IMR-90 (cell line): ENCODE results near the gene FAM20C.

ENCODE experiments used
- BHLHE40 ChIP-seq: fragments of 150-350 bp; IDR thresholded peaks from 2 replicates; pipeline ENCODE4 v1.6.1; 2016; ENCODE audit warnings: mild to moderate bottlenecking, low read depth, low read length
- CEBPB ChIP-seq: IDR thresholded peaks from 2 replicates; pipeline ENCODE4 v1.6.1; 2012; ENCODE audit warnings: low read depth, low read length, improper control_type of control experiment
- CHD1 ChIP-seq: IDR thresholded peaks from 2 replicates; pipeline ENCODE4 v1.6.1; 2012; ENCODE audit warnings: low read depth, low read length, improper control_type of control experiment
- CTCF ChIP-seq: conservative IDR thresholded peaks from 2 replicates; pipeline ENCODE4 v1.5.1; 2012; ENCODE audit warnings: mild to moderate bottlenecking, low read depth, low read length, improper control_type of control experiment
- MXI1 ChIP-seq: IDR thresholded peaks from 2 replicates; pipeline ENCODE4 v1.6.1; 2012; ENCODE audit warnings: low read depth, mild to moderate bottlenecking, low read length, moderate library complexity, borderline replicate concordance
- POLR2A ChIP-seq: IDR thresholded peaks from 2 replicates; pipeline ENCODE4 v1.6.1; 2012; ENCODE audit warnings: mild to moderate bottlenecking, low read depth, low read length
- RAD21 ChIP-seq: IDR thresholded peaks from 2 replicates; pipeline ENCODE4 v1.6.1; 2012; ENCODE audit warnings: low read length, improper control_type of control experiment
- RCOR1 ChIP-seq: IDR thresholded peaks from 2 replicates; pipeline ENCODE4 v1.6.1; 2012; ENCODE audit warnings: mild to moderate bottlenecking, low read length, improper control_type of control experiment; ENCODE audit not compliant: insufficient replicate concordance
- SMC3 ChIP-seq: fragments of 150-350 bp; IDR thresholded peaks from 2 replicates; pipeline ENCODE4 v1.6.1; 2016; ENCODE audit warnings: low read depth, mild to moderate bottlenecking, antibody characterized with exemption, low read length, moderate library complexity
- USF2 ChIP-seq: fragments of 150-350 bp; IDR thresholded peaks from 2 replicates; pipeline ENCODE4 v1.6.1; 2017; ENCODE audit warnings: mild to moderate bottlenecking, antibody characterized with exemption, low read length, low read depth

DNA sequence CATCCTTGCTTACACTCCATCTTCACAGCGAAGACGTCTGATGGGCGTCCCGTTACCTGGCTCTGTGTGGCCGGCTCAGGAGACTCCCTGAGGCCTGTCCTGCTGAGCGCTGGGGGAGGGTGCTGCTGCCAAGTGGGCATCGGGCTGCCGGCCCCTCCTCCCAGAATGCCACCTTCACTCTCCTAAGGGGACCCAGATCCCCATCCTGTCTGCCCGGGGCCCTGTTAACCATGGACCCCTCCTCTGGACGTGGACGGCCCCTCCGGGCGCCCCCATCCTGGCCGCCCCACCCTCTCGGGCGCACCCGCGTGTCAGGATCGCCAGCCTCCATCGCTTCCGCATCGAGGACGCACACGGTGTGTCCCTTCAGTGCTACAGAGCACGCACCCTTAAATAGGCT, 90.2 kb downstream of the FAM20C start:
- TF ChIP-seq CTCF (no peak), RAD21 (no peak), POLR2A (no peak), SMC3 (no peak), CEBPB (no peak), BHLHE40 (no peak), RCOR1 (no peak), MXI1 (no peak), CHD1 (no peak), USF2 (no peak)
